Neuronal stem cell (in vitro differentiated cells): ENCODE results near the gene H2AZ2.
"Not testable (repeated sequence)": the region's sequence is repeated elsewhere in the genome, so short reads cannot be mapped to it uniquely, and the experiment has no call there.

Experiments used
- DNase-seq: peaks from one replicate; pipeline ENCODE4 v3.0.0-alpha.2; 2013; ENCODE audit warnings: low spot score
- H2AFZ ChIP-seq: one replicate; pipeline ENCODE4 v1.6.1; 2013; ENCODE audit warnings: mild to moderate bottlenecking, low read length, inconsistent platforms
- H2AK5ac ChIP-seq: 2 replicates; pipeline ENCODE4 v1.6.1; 2013; ENCODE audit warnings: low read depth, mild to moderate bottlenecking, inconsistent platforms, low read length, moderate library complexity, mixed read lengths
- H2BK120ac ChIP-seq: 2 replicates; pipeline ENCODE4 v1.6.1; 2013; ENCODE audit warnings: low read depth, mild to moderate bottlenecking, inconsistent platforms, low read length, moderate library complexity, mixed read lengths
- H2BK12ac ChIP-seq: one replicate; pipeline ENCODE4 v1.6.1; 2013; ENCODE audit warnings: low read length, inconsistent platforms
- H2BK15ac ChIP-seq: 2 replicates; pipeline ENCODE4 v1.6.1; 2013; ENCODE audit warnings: mild to moderate bottlenecking, low read length, inconsistent platforms, mixed read lengths
- H2BK5ac ChIP-seq: one replicate; pipeline ENCODE4 v1.6.1; 2013; ENCODE audit warnings: inconsistent platforms, mild to moderate bottlenecking, low read length, moderate library complexity
- H3K14ac ChIP-seq: one replicate; pipeline ENCODE4 v1.6.1; 2013; ENCODE audit warnings: low read length, inconsistent platforms
- H3K18ac ChIP-seq: 2 replicates; pipeline ENCODE4 v1.6.1; 2013; ENCODE audit warnings: low read length, inconsistent platforms
- H3K23ac ChIP-seq: 2 replicates; pipeline ENCODE4 v1.6.1; 2013; ENCODE audit warnings: low read depth, mild to moderate bottlenecking, mixed read lengths, low read length, inconsistent platforms; ENCODE audit not compliant: poor library complexity
- H3K27ac ChIP-seq: replicated peaks from 3 replicates; pipeline ENCODE4 v1.5.1; 2013; ENCODE audit warnings: low read length, inconsistent platforms
- H3K27me3 ChIP-seq, 3 experiments: 2 replicates each; pipeline ENCODE4 v1.6.1; 2013; ENCODE audit warnings: low read length in 3 of 3, mild to moderate bottlenecking in 2 of 3, inconsistent platforms in 1 of 3, low read depth in 1 of 3, mixed read lengths in 1 of 3, moderate library complexity in 1 of 3; ENCODE audit not compliant: control insufficient read depth in 3 of 3, insufficient read depth in 3 of 3
- H3K36me3 ChIP-seq, 2 donors: replicated peaks in 1 of 2; 2 replicates each; pipeline ENCODE4 v1.6.1; 2013; ENCODE audit warnings: low read length in 2 of 2; ENCODE audit not compliant: control insufficient read depth in 2 of 2, insufficient read depth in 2 of 2
- H3K4ac ChIP-seq: 2 replicates; pipeline ENCODE4 v1.6.1; 2013; ENCODE audit warnings: inconsistent platforms, mild to moderate bottlenecking, low read length, moderate library complexity
- H3K4me1 ChIP-seq, 2 donors: 1 replicate in 1 of 2; 2 replicates in 1 of 2; pipeline ENCODE4 v1.6.1; 2013; ENCODE audit warnings: low read length in 2 of 2, low read depth in 1 of 2; ENCODE audit not compliant: control insufficient read depth in 2 of 2, insufficient read depth in 1 of 2
- H3K4me2 ChIP-seq: one replicate; pipeline ENCODE4 v1.6.1; 2013; ENCODE audit warnings: mild to moderate bottlenecking, low read length, inconsistent platforms; ENCODE audit not compliant: insufficient read depth, poor library complexity, severe bottlenecking
- H3K4me3 ChIP-seq, 2 donors: 2 replicates each; pipeline ENCODE4 v1.5.1; 2013; ENCODE audit warnings: low read length in 2 of 2, mild to moderate bottlenecking in 2 of 2, inconsistent platforms in 1 of 2, moderate library complexity in 1 of 2
- H3K79me1 ChIP-seq: one replicate; pipeline ENCODE4 v1.6.1; 2013; ENCODE audit warnings: low read depth, mild to moderate bottlenecking, inconsistent platforms, low read length, moderate library complexity
- H3K9ac ChIP-seq: one replicate; pipeline ENCODE4 v1.6.1; 2013; ENCODE audit warnings: mild to moderate bottlenecking, low read depth, low read length, inconsistent platforms; ENCODE audit not compliant: poor library complexity
- H3K9me3 ChIP-seq, 2 donors: replicated peaks in 1 of 2; 2 replicates each; pipeline versions ENCODE3 to v1.6.1; 2013; ENCODE audit warnings: low read length in 2 of 2, mild to moderate bottlenecking in 2 of 2, inconsistent platforms in 1 of 2, low read depth in 1 of 2, mixed read lengths in 1 of 2, moderate library complexity in 1 of 2; ENCODE audit not compliant: control insufficient read depth in 2 of 2, insufficient read depth in 1 of 2
- H4K8ac ChIP-seq: one replicate; pipeline ENCODE4 v1.6.1; 2013; ENCODE audit warnings: low read depth, mild to moderate bottlenecking, inconsistent platforms, low read length, moderate library complexity
- H4K91ac ChIP-seq: one replicate; pipeline ENCODE4 v1.6.1; 2013; ENCODE audit warnings: low read length, low read depth, mild to moderate bottlenecking, inconsistent platforms; ENCODE audit not compliant: poor library complexity
- WGBS, 2 donors: extraction: QIAGEN DNeasy Blood & Tissue Kit; methylation state at CpG; one replicate each; pipeline ENCODE4 v1.1.7; 2013; ENCODE audit warnings: missing lambda C conversion rate in 2 of 2, mixed read lengths in 1 of 2; ENCODE audit not compliant: insufficient read length in 2 of 2, insufficient replicate concordance in 1 of 2; ENCODE audit errors: extremely low coverage in 2 of 2; 5-methylcytosine and 5-hydroxymethylcytosine counted together

H2AZ2 gene

DNA sequence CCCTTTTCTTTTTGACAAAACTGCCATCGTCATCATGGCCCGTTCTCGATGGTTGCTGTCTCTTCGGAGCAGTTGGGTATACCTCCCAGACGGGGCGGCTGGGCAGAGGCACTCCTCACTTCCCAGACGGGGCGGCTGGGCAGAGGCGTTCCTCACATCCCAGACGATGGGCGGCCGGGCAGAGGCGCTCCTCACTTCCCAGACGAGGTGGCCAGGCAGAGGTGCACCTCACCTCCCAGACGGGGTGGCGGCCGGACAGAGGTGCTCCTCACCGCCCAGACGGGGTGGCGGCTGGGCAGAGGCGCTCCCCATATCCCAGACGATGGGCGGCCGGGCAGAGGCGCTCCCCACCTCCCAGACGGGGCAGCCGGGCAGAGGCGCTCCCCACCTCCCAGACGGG, 22.9 kb upstream of the H2AZ2 start:
- not testable (repeated sequence) for H3K36me3 ChIP-seq, H3K27ac ChIP-seq, H3K4me3 ChIP-seq, H2BK12ac ChIP-seq, H3K23ac ChIP-seq, H2BK5ac ChIP-seq, H3K4ac ChIP-seq, H3K9me3 ChIP-seq, H3K4me2 ChIP-seq, H3K4me1 ChIP-seq, H3K79me1 ChIP-seq, H2AK5ac ChIP-seq, H4K91ac ChIP-seq, H2BK15ac ChIP-seq, H3K18ac ChIP-seq, H2AFZ ChIP-seq, H4K8ac ChIP-seq, DNase-seq, H3K9ac ChIP-seq, H2BK120ac ChIP-seq, H3K27me3 ChIP-seq, H3K14ac ChIP-seq
- no CpG with 5 or more reads among the region's 29 CpGs for WGBS, 2 donors

GRCh38 chr7:44870336-44870735, 22.4 kb upstream of the H2AZ2 start:
- H3K36me3 ChIP-seq, H4K8ac ChIP-seq, H3K27me3 ChIP-seq, H2BK5ac ChIP-seq, DNase-seq, H2BK12ac ChIP-seq, H3K18ac ChIP-seq, H3K4ac ChIP-seq, H3K9me3 ChIP-seq, H3K9ac ChIP-seq, H3K14ac ChIP-seq, H2AK5ac ChIP-seq, H4K91ac ChIP-seq, H3K4me2 ChIP-seq, H2BK120ac ChIP-seq, H3K79me1 ChIP-seq, H3K27ac ChIP-seq, H3K23ac ChIP-seq, H3K4me3 ChIP-seq, H2AFZ ChIP-seq, H2BK15ac ChIP-seq, H3K4me1 ChIP-seq: not testable (repeated sequence)
- no CpG with 5 or more reads among the region's 3 CpGs for WGBS, 2 donors

DNA sequence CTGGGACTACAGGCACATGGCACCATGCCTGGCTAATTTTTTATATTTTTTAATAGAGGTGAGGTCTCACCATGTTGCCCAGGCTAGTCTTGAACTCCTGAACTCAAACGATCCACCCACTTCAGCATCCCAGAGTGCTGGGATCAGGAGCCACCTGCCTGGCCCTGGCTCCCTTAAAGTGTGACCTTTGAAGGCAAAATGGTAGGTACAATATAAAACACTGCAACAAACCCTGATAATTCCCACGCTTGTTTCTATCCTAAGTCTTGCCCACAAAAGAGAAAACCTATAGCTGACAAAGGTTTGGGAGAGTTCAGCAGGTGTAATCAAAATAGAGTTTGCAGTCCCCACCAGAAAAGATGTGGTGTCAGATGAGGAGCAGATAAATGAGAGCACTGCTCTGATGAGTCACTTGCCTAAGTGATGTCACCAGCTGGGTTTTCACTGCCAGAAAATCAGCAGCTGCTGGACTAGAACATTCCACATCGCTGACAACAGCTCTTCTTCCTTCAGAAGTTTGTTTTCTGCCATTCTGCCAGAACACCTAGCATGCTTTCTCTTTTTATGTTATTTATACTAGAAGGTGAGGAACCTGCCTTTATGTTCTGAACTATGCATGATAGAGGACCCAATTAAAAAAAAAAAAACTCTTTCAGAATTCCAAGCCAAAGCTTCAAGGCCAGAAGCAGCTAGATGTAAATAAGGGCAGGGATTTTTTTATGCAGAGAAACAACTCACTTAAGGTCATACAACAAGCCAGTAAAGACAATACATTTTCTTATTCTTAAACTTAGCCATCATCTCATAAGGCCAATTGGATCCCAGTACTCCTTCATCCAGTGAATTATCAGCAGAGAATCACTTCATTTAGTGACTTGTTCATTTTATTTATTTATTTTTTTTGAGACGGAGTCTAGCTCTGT, 19.4 kb upstream of the H2AZ2 start:
- no peak overlapping the region for H3K27ac ChIP-seq
- peak overlapping the region; percentile 23 for H2AFZ ChIP-seq
- H2BK5ac ChIP-seq = no peak overlapping the region
- no peak overlapping the region for H3K4ac ChIP-seq
- no peak overlapping the region for H3K4me3 ChIP-seq
- no peak overlapping the region for H4K91ac ChIP-seq
- no peaks in the 10 kb centered on the region for H3K4me1 ChIP-seq
- no peak overlapping the region for H3K23ac ChIP-seq
- H2BK12ac ChIP-seq = no peak overlapping the region
- H2BK15ac ChIP-seq = no peak overlapping the region
- H3K14ac ChIP-seq = no peak overlapping the region
- H3K9ac ChIP-seq = no peak overlapping the region
- H2AK5ac ChIP-seq = no peak overlapping the region
- no peak overlapping the region for H2BK120ac ChIP-seq
- no peak for DNase-seq
- H3K36me3 ChIP-seq = no peaks in the 10 kb centered on the region
- H3K4me2 ChIP-seq = no peak overlapping the region
- no peaks in the 10 kb centered on the region for H3K79me1 ChIP-seq
- WGBS, 2 donors = no CpG with 5 or more reads among the region's 4 CpGs
- peaks cover 0 to 2% (median 0%) of the 10 kb centered on the region in 3 experiments for H3K27me3 ChIP-seq
- no peak overlapping the region for H3K18ac ChIP-seq
- H4K8ac ChIP-seq = no peak overlapping the region
- no peaks in the 10 kb centered on the region for H3K9me3 ChIP-seq

DNA sequence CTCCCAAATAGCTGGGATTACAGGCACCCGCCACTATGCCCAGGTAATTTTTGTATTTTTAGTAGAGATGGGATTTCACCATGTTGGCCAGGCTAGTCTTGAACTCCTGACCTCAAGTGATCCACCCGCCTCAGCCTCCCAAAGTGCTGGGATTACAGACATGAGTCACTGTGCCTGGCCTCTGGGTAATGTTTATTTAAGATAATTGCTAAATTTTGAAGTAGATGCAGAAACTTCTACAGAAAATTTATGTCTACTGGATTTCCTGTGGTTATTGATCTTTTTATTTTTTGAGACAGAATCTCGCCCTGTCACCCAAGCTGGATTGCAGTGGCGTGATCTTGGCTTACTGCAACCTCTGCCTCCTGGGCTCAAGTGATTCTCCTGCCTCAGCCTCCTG, 14.1 kb upstream of the H2AZ2 start:
- not testable (repeated sequence) for H3K4ac ChIP-seq, H3K4me1 ChIP-seq, H3K23ac ChIP-seq, DNase-seq, H2AFZ ChIP-seq, H2BK15ac ChIP-seq, H3K79me1 ChIP-seq, H3K27me3 ChIP-seq, H3K14ac ChIP-seq, H4K91ac ChIP-seq, H3K18ac ChIP-seq, H2AK5ac ChIP-seq, H3K27ac ChIP-seq, H3K9me3 ChIP-seq, H4K8ac ChIP-seq, H3K4me2 ChIP-seq, H3K9ac ChIP-seq, H3K36me3 ChIP-seq, H2BK12ac ChIP-seq, H2BK120ac ChIP-seq, H2BK5ac ChIP-seq, H3K4me3 ChIP-seq
- no CpG with 5 or more reads among the region's 4 CpGs for WGBS, 2 donors
